ENCODE measurements around the gene AHSP.

AHSP gene

DNA sequence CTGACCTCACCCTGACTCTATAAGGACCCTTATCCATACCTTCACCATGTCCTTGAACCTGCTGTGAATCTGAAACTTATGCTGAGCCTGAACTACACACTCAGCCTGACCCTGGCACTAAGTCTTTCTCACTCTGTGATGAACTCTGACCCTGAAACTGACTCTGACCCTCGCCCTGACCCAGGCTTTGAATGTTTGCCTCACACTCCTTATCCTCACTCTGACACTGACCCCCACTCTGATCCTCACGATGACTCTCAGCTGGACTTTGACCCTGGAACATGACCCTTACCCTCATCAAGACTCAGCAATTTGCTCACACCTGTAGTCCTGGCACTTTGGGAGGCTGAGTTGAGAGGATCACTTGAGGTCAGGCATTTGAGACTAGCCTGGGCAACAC, 4.4 kb downstream of the AHSP start:
- Histone ChIP-seq H3K9me3 (ENCODE audit: insufficient read depth, low read length) (no peaks in the 10 kb centered on the region), H3K27me3 (ENCODE audit: low read depth, low read length) (no peaks in the 10 kb centered on the region), H3K27ac (ENCODE audit: low read length) (no peak overlapping the region), H3K79me2 (ENCODE audit: low read length) (no peaks in the 10 kb centered on the region), H3K4me3 (ENCODE audit: low read length) (no peak overlapping the region), H3K36me3 (replicated peaks; ENCODE audit: low read depth, low read length) (no peaks in the 10 kb centered on the region), H3K9ac (ENCODE audit: low read length) (no peak overlapping the region), H2AFZ (ENCODE audit: low read depth, low read length) (no peak overlapping the region), H3K4me1 (ENCODE audit: low read length) (no peaks in the 10 kb centered on the region), H3K4me2 (ENCODE audit: low read length) (no peak overlapping the region), H4K20me1 (ENCODE audit: insufficient read depth, low read length) (no peaks in the 10 kb centered on the region)
- no peak for TF ChIP-seq EZH2phosphoT487 (IDR thresholded peaks at IDR 0.05; ENCODE audit: low read depth)
- TF ChIP-seq, protein P1, sequence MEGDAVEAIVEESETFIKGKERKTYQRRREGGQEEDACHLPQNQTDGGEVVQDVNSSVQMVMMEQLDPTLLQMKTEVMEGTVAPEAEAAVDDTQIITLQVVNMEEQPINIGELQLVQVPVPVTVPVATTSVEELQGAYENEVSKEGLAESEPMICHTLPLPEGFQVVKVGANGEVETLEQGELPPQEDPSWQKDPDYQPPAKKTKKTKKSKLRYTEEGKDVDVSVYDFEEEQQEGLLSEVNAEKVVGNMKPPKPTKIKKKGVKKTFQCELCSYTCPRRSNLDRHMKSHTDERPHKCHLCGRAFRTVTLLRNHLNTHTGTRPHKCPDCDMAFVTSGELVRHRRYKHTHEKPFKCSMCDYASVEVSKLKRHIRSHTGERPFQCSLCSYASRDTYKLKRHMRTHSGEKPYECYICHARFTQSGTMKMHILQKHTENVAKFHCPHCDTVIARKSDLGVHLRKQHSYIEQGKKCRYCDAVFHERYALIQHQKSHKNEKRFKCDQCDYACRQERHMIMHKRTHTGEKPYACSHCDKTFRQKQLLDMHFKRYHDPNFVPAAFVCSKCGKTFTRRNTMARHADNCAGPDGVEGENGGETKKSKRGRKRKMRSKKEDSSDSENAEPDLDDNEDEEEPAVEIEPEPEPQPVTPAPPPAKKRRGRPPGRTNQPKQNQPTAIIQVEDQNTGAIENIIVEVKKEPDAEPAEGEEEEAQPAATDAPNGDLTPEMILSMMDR (IDR thresholded peaks at IDR 0.05; ENCODE audit: low read depth, low read length) = no peak

- Histone ChIP-seq H3K4me3 (ENCODE audit: low read length) (no peak overlapping the region), H3K27me3 (ENCODE audit: low read depth, low read length) (no peaks in the 10 kb centered on the region), H4K20me1 (ENCODE audit: insufficient read depth, low read length) (no peaks in the 10 kb centered on the region), H3K27ac (ENCODE audit: low read length) (no peak overlapping the region), H3K36me3 (replicated peaks; ENCODE audit: low read depth, low read length) (no peaks in the 10 kb centered on the region), H3K9me3 (ENCODE audit: insufficient read depth, low read length) (no peaks in the 10 kb centered on the region), H2AFZ (ENCODE audit: low read depth, low read length) (no peak overlapping the region), H3K9ac (ENCODE audit: low read length) (no peak overlapping the region), H3K4me2 (ENCODE audit: low read length) (no peak overlapping the region), H3K4me1 (ENCODE audit: low read length) (no peaks in the 10 kb centered on the region), H3K79me2 (ENCODE audit: low read length) (no peaks in the 10 kb centered on the region)
- TF ChIP-seq, protein P1 (IDR thresholded peaks at IDR 0.05; ENCODE audit: low read depth, low read length) = no peak
- TF ChIP-seq EZH2phosphoT487 (IDR thresholded peaks at IDR 0.05; ENCODE audit: low read depth) = no peak
Observed at GRCh38 chr16:31532896-31533295, 5.2 kb downstream of the AHSP start.

DNA sequence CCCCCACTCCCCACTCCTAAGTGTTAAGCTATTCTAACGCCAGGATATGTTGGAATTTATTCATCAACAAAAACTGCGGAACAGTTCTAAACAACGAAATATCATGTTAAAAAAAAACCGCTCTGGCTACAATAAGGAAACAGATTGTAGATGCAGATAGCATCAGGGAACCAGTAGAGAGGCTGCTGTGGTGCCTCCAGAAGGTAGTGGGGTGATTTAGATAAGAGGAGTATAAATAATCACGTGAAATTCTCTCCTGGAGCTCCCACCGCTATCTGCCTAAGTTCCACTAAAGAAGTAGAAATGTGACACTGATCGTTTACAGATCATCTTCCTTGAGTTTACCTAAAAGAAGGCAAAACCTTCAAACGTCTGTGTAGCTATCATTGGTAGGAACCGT, 8.0 kb downstream of the AHSP start:
- H3K4me3 ChIP-seq (ENCODE audit: low read length) = no peak overlapping the region
- H3K4me1 ChIP-seq (ENCODE audit: low read length) = no peaks in the 10 kb centered on the region
- no peak overlapping the region for H3K9ac ChIP-seq (ENCODE audit: low read length)
- no peaks in the 10 kb centered on the region for H4K20me1 ChIP-seq (ENCODE audit: insufficient read depth, low read length)
- no peak overlapping the region for H3K27ac ChIP-seq (ENCODE audit: low read length)
- H3K36me3 ChIP-seq (replicated peaks; ENCODE audit: low read depth, low read length) = no peaks in the 10 kb centered on the region
- no peaks in the 10 kb centered on the region for H3K9me3 ChIP-seq (ENCODE audit: insufficient read depth, low read length)
- no peak overlapping the region for H3K4me2 ChIP-seq (ENCODE audit: low read length)
- no peak overlapping the region for H2AFZ ChIP-seq (ENCODE audit: low read depth, low read length)
- TF ChIP-seq EZH2phosphoT487 (IDR thresholded peaks at IDR 0.05; ENCODE audit: low read depth) = no peak
- TF ChIP-seq, protein P1 (IDR thresholded peaks at IDR 0.05; ENCODE audit: low read depth, low read length) = no peak
- H3K79me2 ChIP-seq (ENCODE audit: low read length) = no peaks in the 10 kb centered on the region
- no peaks in the 10 kb centered on the region for H3K27me3 ChIP-seq (ENCODE audit: low read depth, low read length)

DNA sequence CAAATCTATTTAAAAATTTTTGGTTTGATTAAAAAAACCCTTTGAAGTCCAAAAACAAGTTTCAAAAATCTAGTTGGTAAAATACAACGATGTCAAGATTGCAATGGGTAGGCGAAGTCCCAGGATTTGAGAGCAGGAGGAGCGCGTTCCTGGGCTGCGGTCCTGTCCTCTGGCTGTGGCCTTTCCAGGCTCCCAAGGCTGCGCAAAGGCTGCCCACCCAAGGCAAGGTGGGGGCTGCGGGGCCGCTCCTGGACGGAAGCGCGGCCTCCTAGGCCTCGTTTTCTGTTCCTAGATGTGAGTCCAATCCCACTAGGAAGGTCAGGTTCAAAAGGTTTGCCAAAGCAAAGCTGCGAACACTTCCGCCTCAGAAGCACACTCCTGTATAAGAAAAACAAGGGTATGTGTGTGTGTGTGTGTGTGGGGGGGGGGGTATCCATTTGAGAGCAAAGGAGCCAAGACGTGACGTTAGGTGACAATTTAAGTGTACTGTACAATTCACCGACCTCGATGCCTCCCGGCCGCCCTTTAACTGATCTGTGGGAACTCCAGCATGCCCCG, 9.2 kb downstream of the AHSP start:
- no peaks in the 10 kb centered on the region for H3K36me3 ChIP-seq (replicated peaks; ENCODE audit: low read depth, low read length)
- H2AFZ ChIP-seq (ENCODE audit: low read depth, low read length) = no peak overlapping the region
- no peak overlapping the region for H3K9ac ChIP-seq (ENCODE audit: low read length)
- H3K27ac ChIP-seq (ENCODE audit: low read length) = no peak overlapping the region
- H3K27me3 ChIP-seq (ENCODE audit: low read depth, low read length) = no peaks in the 10 kb centered on the region
- no peaks in the 10 kb centered on the region for H3K4me1 ChIP-seq (ENCODE audit: low read length)
- H4K20me1 ChIP-seq (ENCODE audit: insufficient read depth, low read length) = no peaks in the 10 kb centered on the region
- TF ChIP-seq EZH2phosphoT487 (IDR thresholded peaks at IDR 0.05; ENCODE audit: low read depth) = no peak
- TF ChIP-seq, protein P1 (IDR thresholded peaks at IDR 0.05; ENCODE audit: low read depth, low read length) = no peak
- H3K79me2 ChIP-seq (ENCODE audit: low read length) = no peaks in the 10 kb centered on the region
- no peak overlapping the region for H3K4me2 ChIP-seq (ENCODE audit: low read length)
- no peaks in the 10 kb centered on the region for H3K9me3 ChIP-seq (ENCODE audit: insufficient read depth, low read length)
- H3K4me3 ChIP-seq (ENCODE audit: low read length) = no peak overlapping the region
